ENCODE measurements around the gene SHROOM3. TPM values are rescaled to one million over a fixed set of nuclear protein-coding genes. Genes with fewer than 3 reads are reported as not detected.

Gene SHROOM3
- 100 to 1,000 TPM; 105 to 263 (median 158) TPM for total RNA-seq
- long read RNA-seq, donor 1, transcript SHROOM3-206 (4 exons, 554 nt), result major isoform, 5 of 78 reads
- long read RNA-seq, donor 1, partial matches to known transcripts, result 50 of 78 reads
- long read RNA-seq, donor 1, other reads (novel, unspliced or antisense), result 23 of 78 reads
- long read RNA-seq, donor 2, partial matches to known transcripts, result 14 of 24 reads
- long read RNA-seq, donor 2, other reads (novel, unspliced or antisense), result 8 of 24 reads

- Histone ChIP-seq H3K9me3 (no peaks in the 10 kb centered on the region), H3K36me3 (ENCODE audit: low read depth) (no peaks in the 10 kb centered on the region), H3K4me1 (ENCODE audit: low read depth) (no peaks in the 10 kb centered on the region), H3K4me3 (no peak within 1 kb of the TSS)
- intact Hi-C loops (cut with DNase I, micrococcal nuclease), result loop anchor here (5.0 to 10.0 kb wide), 2 partner anchors 67 to 320 kb away; no protein-coding TSS in a partner anchor
- DNase-seq (no peak), ATAC-seq (no peak)
- no peak for TF ChIP-seq CTCF (IDR thresholded peaks at IDR 0.05)
Observed at GRCh38 chr4:76434901-76435527, at the start of gene SHROOM3. SHROOM3 (plus strand) TSS chr4:76435229; CDS start chr4:76436053, 824 bp downstream.

- DNase-seq (no peak), ATAC-seq (no peak)
- Histone ChIP-seq H3K4me1 (ENCODE audit: low read depth) (no peaks in the 10 kb centered on the region), H3K36me3 (ENCODE audit: low read depth) (no peaks in the 10 kb centered on the region), H3K9me3 (no peaks in the 10 kb centered on the region), H3K4me3 (no peak overlapping the region)
- TF ChIP-seq CTCF (IDR thresholded peaks at IDR 0.05), result no peak
- intact Hi-C loops (cut with DNase I, micrococcal nuclease), result no loop called here
Observed at GRCh38 chr4:76385974-76386373, 49.1 kb upstream of the SHROOM3 start.

DNA sequence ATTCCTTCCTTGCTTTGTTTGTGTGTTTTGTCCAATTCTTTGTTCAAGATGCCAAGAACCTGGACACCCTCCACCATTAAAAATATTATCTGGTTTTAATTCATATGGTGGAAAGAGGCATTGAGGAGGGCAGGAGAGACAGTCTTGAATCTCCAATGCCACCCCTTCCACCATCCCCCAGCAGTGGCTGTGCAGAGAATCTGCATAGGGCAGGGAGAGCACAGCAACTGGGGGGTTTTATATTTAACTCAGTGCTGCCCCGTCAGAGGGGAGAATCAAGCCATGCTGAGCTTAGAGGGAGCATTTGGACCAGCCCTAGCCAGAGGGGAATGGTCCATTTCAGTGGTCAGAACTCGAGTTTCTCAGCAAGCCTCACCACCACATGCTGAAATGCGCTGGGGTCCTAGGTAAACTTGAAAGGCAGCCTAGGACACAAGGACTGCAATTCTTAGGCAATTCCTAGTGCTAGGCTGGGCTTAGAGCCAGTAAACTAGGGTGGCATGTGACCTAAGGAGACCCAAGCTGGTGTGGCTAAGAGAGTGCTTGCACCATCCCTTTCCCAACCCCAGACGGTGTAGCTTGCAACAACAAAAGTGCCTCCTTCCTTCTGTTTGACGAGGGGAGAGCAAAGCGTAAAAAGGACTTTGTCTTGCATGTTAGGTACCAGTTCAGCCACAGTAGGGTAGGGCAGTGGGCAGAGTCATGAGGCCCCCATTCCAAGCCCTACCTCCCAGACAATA is 48.3 kb upstream of the SHROOM3 start:
- intact Hi-C loops (cut with DNase I, micrococcal nuclease), result no loop called here
- ATAC-seq, result no peak
- H3K4me3 ChIP-seq, result no peak overlapping the region
- H3K36me3 ChIP-seq (ENCODE audit: low read depth), result no peaks in the 10 kb centered on the region
- no peak for TF ChIP-seq CTCF (IDR thresholded peaks at IDR 0.05)
- DNase-seq, result no peak
- no peaks in the 10 kb centered on the region for H3K9me3 ChIP-seq
- no peaks in the 10 kb centered on the region for H3K4me1 ChIP-seq (ENCODE audit: low read depth)

DNA sequence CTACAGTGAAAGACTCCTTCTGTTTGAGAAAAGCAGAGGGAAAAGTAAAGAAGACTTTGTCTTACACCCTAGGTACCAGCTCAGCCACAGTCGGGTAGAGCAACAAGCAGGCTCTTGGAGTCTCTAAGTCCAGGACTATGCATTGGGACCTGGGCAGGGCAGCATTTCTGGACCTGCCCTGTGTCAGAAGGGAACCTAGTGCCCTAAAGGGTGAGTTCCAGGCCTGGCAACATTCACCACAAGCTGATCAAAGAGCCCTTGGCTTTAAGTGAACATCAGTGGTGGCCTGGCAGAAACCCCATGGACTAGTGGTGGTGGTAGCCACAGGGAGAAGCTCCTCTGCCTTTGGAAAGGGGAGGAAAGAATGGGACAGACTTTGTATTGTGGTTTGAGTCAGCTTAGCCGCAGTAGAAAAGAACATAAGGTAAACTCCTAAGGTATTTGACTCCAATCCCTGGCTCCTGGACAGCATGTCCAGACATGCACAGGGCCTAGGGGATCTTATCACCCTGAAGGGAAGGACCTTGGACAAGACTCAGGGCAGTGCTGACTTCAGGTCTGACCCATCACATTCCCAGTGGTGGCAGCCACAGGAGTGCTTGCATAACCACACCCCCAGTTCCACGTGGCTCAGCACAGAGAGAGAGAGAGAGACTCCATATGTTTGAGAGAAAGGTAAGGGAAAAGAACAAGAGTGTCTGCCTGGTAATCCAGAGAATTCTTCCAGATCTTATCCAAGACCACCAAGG is 46.7 kb upstream of the SHROOM3 start:
- ATAC-seq, result no peak
- no peak for DNase-seq
- H3K36me3 ChIP-seq (ENCODE audit: low read depth), result no peaks in the 10 kb centered on the region
- intact Hi-C loops (cut with DNase I, micrococcal nuclease), result no loop called here
- H3K9me3 ChIP-seq, result no peaks in the 10 kb centered on the region
- no peak overlapping the region for H3K4me3 ChIP-seq
- no peak for TF ChIP-seq CTCF (IDR thresholded peaks at IDR 0.05)
- H3K4me1 ChIP-seq (ENCODE audit: low read depth), result no peaks in the 10 kb centered on the region

GRCh38 chr4:76401654-76402053 is 33.4 kb upstream of the SHROOM3 start:
- Histone ChIP-seq H3K9me3 (no peaks in the 10 kb centered on the region), H3K4me3 (no peak overlapping the region), H3K4me1 (ENCODE audit: low read depth) (no peaks in the 10 kb centered on the region), H3K36me3 (ENCODE audit: low read depth) (no peaks in the 10 kb centered on the region)
- DNase-seq (no peak), ATAC-seq (no peak)
- no peak for TF ChIP-seq CTCF (IDR thresholded peaks at IDR 0.05)
- intact Hi-C loops (cut with DNase I, micrococcal nuclease), result no loop called here

Data from mucosa of descending colon (tissue), 3 donors.